A673 (cell line): ENCODE measurements around the gene NPHP4.

Experiments
- EZH2 ChIP-seq: fragments of 200-600 bp; sonication (generic); IDR thresholded peaks from 2 replicates; pipeline ENCODE4 v1.6.1; 2017; ENCODE audit warnings: borderline replicate concordance, low read depth, mild to moderate bottlenecking, mixed read lengths, antibody characterized with exemption, low read length; ENCODE audit not compliant: poor library complexity, severe bottlenecking
- TF ChIP-seq, protein P1 (sequence below): fragments of 300-800, 200-600 bp; sonication (generic); conservative IDR thresholded peaks from 2 replicates; pipeline ENCODE4 v1.5.1; 2017; ENCODE audit warnings: low read depth, mild to moderate bottlenecking, antibody characterized with exemption, low read length, moderate library complexity, mixed read lengths

DNA sequence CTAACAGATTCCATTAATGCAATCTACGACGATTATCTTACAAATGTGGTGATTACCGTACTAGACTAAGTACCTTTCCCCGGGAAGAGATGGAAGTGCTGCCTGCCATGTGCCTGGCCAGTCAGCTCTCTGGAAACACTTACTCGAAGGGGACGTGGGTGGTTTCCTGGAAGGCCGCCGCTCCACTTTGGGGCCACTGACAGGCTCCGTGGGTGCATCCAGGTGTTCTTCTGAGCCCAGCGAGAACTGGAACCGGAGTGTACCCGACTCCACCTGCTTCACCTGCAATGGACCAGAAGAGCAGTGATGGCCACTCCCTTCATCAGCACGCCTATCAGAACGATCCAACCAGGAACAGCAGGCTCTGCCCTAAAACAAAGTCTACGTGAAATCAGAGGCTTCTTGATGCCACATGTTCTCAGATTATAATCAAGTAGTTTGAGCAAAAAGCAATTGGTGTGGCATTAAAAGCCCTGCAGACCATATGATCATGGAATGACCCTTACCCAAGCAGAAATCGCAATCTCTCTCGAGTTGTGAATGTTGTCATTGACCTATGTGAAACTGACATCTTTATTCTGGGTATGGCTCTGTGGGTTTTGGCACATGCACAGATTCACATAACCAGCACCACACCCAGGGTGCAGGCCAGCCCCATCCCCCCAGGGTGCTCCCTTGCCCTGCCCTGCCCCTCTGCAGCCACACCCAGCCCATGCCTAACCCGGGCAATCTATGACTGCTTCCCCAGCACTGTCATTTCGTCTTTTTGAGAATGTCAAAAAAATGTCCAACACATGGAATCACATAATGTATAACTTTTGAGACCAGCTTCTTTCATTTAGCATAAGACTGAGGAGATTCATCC lies 64.5 kb downstream of the NPHP4 start:
- no peak for TF ChIP-seq EZH2
- TF ChIP-seq, protein P1, sequence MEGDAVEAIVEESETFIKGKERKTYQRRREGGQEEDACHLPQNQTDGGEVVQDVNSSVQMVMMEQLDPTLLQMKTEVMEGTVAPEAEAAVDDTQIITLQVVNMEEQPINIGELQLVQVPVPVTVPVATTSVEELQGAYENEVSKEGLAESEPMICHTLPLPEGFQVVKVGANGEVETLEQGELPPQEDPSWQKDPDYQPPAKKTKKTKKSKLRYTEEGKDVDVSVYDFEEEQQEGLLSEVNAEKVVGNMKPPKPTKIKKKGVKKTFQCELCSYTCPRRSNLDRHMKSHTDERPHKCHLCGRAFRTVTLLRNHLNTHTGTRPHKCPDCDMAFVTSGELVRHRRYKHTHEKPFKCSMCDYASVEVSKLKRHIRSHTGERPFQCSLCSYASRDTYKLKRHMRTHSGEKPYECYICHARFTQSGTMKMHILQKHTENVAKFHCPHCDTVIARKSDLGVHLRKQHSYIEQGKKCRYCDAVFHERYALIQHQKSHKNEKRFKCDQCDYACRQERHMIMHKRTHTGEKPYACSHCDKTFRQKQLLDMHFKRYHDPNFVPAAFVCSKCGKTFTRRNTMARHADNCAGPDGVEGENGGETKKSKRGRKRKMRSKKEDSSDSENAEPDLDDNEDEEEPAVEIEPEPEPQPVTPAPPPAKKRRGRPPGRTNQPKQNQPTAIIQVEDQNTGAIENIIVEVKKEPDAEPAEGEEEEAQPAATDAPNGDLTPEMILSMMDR: no peak
